NCI-H1417 treated with DMSO at 0.1 percent for 48 hours (cell line): ENCODE data around the gene SNAPC2.
"Not testable (repeated sequence)": the region's sequence is repeated elsewhere in the genome, so short reads cannot be mapped to it uniquely, and the experiment has no call there.

ENCODE experiments used
- DNase-seq: peaks from one replicate; lab custom pipeline; 2025; lab: John Stamatoyannopoulos, UW

SNAPC2 gene

DNA sequence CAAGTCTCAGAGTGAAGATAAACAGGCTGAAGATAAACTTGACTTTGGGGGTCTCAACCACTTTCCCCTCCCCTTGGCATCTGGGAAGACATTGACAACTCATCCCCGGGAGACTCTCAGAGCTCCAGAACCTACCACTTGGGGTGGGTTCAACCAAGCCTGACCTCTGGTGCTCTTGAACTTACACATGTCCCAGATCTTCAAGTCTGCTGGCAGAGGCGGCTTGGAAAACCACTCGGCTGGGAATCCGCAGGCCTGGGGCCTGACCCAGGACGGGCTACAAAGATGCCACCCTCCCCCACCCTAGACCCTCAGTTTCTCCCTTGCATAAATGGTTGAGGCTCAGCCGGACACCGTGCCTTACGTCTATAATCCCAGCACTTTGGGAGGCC, 31.3 kb upstream of the SNAPC2 start:
- DNase-seq = no peak

DNA sequence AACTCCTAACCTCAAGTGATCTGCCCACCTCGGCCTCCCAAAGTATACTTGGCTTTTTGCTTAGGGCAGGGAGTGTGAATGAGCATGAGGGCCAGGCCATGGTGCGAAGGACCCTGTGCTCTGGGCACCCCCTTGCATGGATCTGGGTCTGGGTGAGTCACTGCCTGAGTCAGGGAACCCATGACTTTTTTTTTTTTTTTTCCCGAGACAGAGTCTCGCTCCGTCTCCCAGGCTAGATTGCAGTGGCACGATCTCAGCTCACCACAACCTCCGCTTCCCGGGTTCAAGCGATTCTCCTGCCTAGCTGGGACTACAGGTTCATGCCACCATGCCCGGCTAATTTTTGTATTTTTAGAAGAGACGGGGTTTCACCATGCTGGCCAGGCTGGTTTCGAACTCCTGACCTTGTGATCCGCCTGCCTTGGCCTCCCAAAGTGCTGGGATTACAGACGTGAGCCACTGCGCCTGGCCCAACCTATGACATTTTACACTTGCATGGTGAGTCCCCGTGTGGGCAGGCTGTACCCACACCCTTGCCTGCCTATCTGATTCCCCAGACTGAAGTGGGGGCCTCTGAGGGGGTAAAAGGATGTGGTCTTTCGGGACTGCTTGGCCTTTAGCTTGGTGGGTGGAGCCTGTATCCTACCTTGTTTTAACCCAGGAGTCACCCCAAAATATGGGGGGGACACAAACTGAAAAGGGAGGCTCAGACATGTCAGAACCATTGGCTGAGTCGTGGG, 26.6 kb upstream of the SNAPC2 start:
- not testable (repeated sequence) for DNase-seq

DNA sequence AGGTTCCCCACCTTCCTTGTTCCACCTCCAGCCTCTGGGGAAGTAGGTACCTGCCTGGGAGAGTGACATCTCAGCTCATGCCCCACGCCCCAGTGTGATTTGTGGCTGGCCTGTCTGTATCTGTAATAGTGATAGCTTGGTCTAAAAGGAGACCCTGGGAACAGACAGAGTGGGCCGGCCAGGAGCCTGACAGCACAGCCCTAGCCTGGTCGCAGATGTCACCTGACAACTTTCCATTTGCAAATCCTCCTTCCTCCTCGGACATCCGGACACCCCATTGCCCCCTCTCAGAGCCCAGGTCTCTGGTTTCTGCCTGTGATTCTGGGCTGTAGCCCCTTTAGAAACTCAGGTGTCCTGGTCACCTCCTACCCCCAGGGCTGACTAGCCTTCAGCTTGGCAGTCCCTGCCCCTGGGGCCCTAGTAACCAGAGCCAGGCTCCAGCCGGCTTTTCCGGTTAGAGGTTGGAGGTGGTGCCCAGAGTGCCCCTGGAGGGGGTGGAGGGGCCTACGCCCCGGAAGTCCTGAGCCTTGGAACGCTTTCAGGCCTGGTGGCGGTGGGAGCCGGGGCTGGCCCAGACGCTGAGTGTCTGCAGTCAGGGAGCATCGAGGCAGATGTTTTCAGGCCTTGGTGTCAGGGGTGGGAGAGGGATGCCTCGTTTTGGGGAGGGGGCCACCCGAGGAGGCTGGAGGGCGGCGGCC, 25.4 kb upstream of the SNAPC2 start:
- DNase-seq = no peak

DNA sequence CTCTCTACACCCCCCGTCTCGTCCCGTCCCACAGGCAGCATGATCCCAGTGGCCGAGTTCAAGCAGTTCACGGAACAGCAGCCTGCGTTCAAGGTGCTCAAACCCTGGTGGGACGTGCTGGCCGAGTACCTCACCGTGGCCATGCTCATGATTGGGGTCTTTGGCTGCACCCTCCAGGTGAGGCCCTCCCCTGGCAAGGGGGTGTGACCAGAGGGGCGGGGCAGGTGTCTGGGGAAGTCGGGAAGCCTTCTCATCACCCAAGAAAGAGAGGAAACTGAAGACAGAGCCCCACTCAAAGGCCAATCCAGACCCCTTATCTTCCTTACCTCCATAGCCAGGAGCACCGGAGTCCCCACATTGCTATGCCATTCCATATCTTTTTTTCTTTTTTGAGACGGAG, 24.6 kb upstream of the SNAPC2 start:
- no peak for DNase-seq

DNA sequence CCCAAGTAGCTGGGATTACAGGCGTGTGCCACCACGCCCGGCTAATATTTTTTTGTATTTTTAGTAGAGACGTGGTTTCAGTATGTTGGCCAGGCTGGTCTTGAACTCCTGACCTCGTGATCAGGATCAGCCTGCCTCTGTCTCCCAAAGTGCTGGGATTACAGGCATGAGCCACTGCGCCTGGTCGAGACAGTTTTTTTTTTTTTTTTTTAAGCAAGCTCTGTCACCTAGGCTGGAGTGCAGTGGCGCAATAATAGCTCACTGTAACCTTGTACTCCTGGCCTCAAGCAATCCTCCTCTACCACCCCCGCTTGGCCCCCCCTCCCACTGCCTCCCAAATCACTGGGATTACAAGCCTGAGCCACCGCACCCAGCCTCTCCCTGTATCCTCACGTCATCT, 22.8 kb upstream of the SNAPC2 start:
- no peak for DNase-seq

DNA sequence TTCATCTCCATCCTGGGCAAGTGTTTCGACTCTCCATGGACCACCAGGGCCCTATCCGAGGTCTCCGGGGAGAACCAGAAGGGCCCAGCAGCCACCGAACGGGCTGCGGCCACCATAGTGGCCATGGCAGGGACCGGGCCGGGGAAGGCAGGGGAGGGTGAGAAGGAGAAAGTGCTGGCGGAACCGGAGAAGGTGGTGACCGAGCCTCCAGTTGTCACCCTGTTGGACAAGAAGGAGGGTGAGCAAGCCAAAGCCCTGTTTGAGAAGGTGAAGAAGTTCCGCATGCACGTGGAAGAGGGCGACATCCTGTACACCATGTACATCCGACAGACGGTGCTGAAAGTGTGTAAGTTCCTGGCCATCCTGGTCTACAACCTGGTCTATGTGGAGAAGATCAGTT, 21.2 kb upstream of the SNAPC2 start:
- DNase-seq = no peak

DNA sequence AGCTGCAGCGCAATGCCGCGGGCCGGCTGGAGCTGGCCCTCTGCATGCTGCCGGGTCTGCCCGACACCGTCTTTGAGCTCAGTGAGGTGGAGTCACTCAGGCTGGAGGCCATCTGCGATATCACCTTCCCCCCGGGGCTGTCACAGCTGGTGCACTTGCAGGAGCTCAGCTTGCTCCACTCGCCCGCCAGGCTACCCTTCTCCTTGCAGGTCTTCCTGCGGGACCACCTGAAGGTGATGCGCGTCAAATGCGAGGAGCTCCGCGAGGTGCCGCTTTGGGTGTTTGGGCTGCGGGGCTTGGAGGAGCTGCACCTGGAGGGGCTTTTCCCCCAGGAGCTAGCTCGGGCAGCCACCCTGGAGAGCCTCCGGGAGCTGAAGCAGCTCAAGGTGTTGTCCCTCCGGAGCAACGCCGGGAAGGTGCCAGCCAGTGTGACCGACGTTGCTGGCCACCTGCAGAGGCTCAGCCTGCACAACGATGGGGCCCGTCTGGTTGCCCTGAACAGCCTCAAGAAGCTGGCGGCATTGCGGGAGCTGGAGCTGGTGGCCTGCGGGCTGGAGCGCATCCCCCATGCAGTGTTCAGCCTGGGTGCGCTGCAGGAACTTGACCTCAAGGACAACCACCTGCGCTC, 20.3 kb upstream of the SNAPC2 start:
- no peak for DNase-seq

DNA sequence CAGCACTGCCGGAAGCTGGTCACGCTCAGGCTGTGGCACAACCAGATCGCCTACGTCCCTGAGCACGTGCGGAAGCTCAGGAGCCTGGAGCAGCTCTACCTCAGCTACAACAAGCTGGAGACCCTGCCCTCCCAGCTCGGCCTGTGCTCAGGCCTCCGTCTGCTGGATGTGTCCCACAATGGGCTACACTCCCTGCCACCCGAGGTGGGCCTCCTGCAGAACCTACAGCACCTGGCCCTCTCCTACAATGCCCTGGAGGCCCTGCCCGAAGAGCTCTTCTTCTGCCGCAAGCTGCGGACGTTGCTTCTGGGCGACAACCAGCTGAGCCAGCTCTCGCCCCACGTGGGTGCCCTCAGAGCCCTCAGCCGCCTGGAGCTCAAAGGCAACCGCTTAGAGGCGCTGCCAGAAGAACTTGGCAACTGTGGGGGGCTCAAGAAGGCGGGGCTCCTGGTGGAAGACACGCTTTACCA, 19.7 kb upstream of the SNAPC2 start:
- no peak for DNase-seq

DNA sequence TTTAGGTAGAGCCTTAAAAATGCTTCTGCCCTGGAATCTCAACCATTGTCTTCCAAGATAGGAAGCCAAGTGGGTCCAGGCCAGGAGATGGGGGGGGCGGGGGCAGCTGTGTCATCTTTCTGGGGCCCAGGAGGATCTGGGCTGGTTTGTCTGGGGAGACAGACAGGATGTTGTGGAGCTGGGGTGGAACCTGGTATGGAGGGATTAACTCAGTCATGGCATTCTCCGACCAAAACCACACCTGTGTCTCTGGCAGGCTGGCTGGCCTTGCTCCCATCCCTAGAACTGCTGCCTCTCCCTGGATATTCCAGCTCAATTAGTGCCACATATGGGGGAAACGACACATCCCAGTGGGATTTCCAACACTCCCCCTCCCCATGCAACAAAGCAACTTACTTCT, 19.2 kb upstream of the SNAPC2 start:
- no peak for DNase-seq

DNA sequence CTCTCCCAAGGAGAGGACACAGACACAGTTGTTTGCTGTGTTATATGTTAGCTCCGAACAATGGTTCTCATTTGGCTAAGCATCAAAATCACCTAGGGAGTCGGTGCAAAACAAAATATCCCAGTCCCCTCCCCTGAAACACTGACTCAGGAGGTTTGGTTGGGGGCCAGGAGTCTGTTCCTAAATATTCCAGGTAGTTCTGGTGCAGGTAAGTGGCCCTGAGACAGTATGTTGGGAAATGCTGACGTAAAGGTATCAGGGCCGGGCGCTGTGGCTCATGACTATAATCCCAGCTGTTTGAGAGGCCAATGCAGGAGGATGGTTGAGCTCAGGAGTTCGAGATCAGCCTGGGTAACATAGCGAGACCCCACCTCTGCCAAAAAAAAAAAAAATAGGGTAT, 18.8 kb upstream of the SNAPC2 start:
- no peak for DNase-seq

DNA sequence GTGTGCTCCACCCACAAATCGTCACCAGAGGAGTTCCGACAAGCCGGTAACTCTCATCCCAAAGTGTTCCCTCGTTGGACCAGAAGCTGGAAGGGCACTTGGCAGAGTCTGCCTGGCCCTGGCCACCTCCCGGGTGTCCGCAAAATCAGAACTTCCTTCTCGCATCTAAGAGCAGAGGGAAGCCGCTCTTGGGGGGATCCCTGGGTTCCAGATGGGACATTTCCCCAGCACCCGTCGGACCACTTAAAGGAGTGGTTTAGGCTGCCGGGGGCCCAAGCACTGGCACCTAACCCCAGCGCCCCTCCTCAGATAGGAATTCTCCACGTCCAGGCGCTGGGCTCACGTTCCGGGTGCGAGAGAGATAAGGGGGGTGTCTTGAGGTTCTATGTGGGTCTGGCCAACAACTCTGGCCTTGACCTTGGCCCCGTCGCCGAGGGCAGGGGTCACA, 17.3 kb upstream of the SNAPC2 start:
- DNase-seq = no peak

DNA sequence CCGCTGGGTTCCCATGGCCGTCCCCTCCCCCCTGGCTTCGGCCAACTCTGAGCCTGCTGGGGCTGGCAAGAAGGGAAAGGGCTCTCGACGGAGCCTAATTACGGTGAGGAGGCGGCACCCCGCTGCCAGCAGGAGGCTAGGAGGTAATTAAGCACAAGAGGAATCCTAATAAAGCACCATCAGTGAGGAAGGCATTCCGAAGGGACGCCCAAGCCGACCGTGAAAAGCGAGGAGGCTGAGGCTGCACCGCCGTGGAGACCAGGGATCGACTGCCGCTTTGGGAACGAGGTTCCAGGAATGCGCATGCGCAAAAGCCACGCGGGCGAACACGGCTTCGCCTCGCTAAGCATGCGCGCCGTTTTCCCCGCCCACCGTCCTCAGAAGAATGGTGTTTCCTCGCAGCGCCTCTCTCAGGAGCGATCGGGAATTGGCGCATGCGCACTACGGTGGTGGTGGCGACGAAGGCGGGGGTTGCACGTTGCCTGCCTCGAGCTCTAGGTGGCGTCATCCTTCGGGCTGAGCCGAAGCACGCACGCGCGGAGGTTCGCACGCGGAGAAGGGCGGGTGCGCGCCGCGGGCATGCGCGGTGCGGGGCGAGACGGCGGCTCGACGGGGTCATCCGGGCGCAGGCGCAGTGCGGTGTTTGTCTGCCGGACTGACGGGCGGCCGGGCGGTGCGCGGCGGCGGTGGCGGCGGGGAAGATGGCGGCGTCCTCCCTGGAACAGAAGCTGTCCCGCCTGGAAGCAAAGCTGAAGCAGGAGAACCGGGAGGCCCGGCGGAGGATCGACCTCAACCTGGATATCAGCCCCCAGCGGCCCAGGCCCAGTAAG, 16.7 kb upstream of the SNAPC2 start, which contains the start of gene MAP2K7:
Gene MAP2K7 (plus strand): TSS at position 634 of the 830 bp plus-strand sequence. CDS start 68 bp downstream, at position 702.
- peak; percentile 96 for DNase-seq

DNA sequence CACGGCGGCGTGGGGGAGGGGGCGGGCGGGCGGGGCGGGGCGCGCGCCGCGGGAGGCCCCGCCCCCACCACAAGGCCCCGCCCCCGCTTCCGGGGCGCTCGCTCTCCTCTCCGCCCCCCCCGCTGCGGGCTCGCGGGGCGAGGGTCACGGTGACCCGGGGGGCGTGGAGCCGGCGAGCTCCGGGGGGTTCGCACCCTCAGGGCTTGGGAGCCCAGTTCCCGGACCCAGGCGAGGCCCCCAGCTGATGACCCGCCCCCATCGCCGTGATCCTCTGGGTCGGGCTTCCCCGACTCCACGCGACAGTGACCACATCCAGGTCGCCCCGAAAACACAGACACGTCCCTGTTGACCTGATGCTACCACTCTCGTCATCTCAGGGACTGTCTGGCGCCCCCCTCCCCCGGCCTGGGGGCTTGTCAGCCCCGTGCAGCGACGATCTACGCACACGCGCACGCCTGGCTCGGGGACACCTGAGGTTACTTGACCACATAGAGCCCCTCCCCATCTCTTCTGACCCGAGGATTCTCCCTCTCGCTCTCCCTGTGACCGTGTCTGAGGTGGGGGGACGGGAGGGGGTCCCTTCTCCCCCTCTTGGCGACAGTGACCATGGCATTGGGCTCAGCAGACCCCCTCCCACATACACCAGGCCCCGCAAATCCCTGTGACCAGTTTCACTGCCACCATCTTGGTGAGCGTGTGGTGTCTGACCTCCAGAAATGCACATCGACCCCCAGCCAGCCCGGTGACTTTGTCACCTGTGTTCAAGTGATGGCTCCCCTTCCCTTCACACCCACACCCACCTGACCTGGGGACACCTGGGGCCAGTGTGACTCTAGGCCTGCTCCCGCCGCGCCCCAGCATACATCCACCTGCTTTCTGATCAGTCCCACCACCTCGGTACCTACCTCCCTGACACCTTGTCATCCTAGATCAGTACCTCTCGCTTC, 15.8 kb upstream of the SNAPC2 start:
- no peak for DNase-seq

DNA sequence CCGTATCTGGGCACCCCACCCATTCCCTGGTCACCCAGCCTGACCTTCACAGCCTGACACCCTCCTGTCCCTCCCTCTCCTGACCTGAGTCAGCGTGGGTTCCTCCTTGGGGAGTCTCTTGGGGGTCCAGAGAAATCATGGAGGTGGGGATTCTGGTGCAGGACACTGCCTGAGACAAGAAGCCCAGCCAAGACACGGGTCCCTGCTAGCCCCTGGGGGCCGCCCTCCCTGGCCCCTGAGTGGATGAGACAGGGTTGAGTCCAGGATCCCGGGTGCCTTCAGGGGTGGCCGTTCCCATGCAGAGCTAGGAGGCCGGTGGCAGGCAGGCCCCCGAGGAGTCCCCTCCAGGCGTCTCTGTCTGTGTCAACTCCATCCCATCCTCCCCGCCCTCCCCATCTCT, 14.9 kb upstream of the SNAPC2 start:
- DNase-seq = no peak

DNA sequence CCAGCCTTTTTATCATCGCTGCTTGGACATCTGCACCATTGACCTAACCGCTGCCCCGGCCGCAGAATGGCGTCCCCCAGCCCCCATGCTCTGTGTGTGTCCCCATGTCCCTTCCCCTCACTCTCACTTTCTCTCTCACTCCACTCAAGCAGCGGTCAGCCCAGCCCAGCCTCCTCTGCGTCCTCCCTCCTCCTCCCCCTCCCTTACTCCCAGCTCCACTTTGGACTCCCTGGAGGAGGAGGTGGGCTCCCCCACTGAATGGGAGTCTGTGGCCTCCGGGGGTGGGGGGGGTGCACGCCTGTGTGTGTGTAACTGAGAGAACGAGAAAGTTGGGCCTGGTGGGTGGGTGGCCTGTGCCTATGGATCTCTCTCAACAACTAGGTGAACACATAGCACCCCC, 14.3 kb upstream of the SNAPC2 start:
- no peak for DNase-seq

DNA sequence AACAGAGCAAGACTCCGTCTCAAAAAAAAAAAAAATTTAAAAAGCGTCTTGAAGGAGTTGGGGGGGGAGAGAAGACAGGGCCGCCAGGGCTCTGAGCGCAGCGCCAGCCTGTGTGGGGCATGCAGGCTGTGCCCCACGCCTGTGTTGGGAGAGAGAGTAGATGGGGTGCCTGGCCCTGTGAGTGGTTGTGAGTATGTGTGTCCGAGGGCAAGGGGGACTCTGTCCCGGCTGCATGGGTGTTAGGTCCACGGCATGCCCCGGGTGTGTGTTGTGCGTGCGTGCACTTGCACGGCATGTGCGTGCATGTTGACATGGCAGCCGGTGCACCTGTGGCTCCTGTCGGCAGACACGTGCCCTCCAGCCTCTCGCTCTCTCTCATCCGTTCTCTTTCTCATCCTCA, 13.0 kb upstream of the SNAPC2 start:
- DNase-seq = no peak

DNA sequence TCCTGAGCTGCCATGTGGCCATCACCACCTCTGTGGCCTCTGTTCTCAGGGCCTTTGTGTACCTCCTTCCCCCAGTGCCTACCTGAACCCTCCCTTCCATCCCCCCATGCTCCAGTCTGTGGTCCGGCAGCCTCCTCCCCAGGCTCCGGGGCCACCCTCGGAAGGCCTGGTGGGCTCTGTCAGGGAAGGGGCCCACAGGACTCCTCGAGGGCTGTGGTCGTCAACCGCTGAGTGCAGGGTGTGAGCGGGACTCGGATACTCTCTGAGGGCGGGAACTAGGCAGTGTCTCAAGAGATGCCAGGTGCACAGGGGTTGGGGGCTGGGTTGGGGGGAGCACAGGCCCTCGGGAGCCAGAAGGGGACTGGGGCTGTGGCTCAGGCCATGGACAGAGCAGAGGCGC, 12.6 kb upstream of the SNAPC2 start:
- DNase-seq = no peak

DNA sequence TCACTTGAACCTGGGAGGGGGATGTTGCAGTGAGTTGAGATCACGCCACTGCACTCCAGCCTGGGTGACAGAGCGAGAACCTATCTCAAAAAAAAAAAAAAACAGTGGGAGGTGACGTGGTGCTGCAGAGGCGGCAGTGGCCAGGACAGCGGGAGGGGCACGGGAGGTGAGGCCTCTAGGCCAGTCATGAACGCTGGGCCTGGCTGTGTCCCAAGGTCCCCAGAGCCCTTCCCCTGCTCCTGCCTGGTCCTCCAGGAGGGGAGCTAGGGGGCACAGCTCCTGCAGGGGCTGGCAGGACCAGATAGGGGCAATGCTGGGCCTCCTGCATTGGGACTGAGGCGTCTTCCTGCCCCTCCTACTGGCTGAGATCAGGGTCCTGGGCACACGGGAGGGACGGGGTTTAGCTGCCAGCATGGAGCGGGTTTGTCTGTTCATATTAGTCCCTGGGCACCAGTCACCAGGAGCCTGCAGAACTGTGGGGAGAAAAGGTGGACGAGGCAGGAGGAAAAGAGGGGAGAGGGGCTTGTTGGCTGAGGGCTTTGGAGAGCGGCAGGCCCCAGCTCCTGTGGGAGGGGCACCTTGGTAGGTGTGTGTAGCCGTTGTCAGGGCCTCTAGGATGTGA, 11.9 kb upstream of the SNAPC2 start:
- no peak for DNase-seq

DNA sequence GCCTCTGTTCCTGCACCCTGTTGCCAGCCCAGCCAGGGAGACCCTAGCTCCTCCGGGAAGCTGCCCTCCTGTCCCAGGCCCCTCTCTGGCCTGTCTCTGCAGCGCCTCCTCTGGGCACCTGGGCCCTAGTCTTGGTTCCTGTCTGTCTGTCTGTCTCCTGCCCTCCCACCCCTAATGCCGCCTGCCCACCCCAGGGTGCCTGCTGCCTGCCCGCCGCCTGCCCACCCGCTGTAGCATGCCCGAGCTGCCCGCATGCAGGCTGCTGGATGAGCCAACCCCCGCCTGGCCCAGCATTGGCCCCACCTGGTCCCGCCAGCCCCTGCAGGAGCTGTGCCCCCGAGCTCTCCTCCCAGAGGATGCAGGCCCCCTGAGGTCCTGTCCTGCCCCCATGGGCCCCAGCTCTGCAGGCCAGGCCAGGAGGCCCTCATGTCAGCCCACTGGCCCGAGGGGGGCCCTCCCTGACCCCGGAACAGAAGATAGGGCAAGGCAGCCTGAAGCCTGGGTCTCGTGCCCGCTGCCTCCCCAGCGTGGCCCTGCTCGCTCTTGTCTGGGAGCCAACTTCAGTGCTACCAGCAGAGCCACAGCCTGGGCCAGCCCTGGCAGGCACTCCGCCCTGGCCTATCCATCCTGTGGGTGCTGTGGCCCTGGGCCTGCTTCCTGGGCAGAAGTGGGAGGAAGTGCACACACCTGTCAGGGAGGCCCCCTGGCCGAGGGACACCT, 11.2 kb upstream of the SNAPC2 start:
- DNase-seq = no peak
